ENCODE results near the gene TOMM6.

TOMM6 gene

GRCh38 chr6:41824571-41825569, 37.4 kb downstream of the TOMM6 start:
- no peak for DNase-seq (ENCODE audit: low spot score)

- DNase-seq (ENCODE audit: low spot score): no peak
Measured at GRCh38 chr6:41826343-41827022, 39.0 kb downstream of the TOMM6 start.

GRCh38 chr6:41832263-41832662, 44.8 kb downstream of the TOMM6 start:
- no peak for DNase-seq (ENCODE audit: low spot score)

GRCh38 chr6:41836022-41836659, 48.6 kb downstream of the TOMM6 start:
- DNase-seq (ENCODE audit: low spot score): no peak

- DNase-seq (ENCODE audit: low spot score): no peak
Measured at GRCh38 chr6:41836660-41837052, 49.2 kb downstream of the TOMM6 start.
